ENCODE measurements around the gene MLLT6. TPM values are rescaled to one million over a fixed set of nuclear protein-coding genes. Genes with fewer than 3 reads are reported as not detected.

Gene MLLT6
- 23.4 and 47.7 TPM in 2 replicates for total RNA-seq

DNA sequence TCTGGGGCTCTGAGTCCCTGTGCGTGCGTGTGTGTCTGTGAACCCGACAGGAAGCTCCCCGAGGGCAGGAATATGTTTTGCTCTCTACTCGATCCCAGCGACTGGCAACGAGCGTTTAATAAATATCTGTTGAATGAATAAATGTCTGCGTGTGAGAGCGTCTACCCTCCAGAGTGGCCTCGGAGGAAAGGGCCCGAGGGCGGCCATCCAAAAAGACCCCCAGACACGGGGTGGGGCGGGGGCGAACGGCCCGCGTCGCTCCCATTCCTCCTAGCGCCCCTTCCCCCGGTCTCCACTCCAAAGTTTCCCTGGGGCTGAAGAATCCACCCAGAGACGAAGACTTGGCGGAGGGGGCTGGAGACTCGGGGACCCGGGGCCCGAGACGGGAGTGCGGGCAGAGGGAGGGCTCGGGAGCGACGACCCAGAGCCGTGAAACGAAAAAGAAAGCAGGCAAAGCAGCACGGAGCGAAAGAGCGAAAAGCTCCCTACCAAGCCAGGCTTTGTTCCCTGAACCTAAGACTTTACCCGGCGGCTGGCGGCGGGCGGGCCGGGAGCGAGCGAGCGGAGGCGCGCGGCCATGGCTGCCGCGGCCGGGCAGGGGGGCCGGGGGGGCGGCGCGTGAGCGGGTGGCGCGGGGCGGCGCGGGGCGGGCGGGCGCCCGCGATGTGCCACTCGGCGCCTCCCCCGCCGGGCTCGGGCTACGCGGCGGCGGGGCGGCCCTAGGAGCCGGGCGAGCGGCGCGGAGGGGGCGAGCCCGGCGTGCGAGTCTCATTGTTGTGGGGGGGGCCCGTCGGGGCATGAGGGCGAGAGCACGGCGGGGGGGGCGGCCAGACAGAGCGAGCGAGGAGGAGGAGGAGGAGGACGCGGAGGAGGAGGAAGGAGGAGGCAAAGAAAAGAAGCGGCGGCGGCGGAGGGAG lies at the start of gene MLLT6:
TSS of gene MLLT6 (plus strand) at position 668 of the 917 bp plus-strand sequence. CDS start 360 bp downstream, outside the sequence.
- peak; percentile 61 for DNase-seq (ENCODE audit: low read depth)

DNA sequence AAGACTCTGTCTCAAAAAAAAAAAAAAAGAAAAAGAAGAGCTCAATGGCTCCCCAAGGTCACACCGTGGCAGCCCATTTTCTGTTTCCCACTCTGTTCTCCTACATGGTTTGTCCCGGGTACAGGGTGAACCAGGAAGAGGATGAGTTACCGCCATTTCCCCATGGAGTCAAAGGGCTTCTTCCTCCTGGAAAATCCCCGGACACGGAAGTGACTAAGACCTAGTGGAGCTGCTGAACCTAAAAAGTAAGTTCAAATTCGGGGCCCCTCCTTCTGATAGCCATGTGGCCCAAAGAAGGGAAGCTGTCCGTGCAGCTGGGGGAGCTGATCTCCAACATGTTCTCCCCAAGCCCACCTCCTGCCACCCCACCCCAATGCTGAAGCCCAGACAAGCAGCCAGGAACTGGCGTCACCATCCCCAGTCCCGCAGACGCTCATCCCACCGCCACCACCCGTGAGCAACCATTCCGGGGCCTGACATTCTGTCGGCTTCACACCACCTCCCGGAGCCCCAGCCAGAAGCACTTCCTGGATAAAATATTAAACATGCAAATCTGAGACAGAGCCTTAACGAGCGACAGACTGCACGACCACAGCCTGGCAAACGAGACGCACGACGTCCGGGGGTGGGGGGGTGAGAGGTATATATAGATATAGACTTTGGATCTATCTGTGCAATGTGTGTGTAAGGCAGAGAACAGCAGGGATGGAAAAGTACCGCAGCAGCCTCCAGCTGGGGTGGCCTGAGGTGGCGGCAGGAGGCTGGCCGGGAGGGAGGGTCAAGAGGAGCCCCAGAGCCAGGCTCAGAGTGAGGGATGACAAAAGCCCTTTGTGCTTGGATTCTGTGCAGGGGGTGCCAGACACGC lies 47.9 kb upstream of the MLLT6 start:
- no peak for DNase-seq (ENCODE audit: low read depth)

DNA sequence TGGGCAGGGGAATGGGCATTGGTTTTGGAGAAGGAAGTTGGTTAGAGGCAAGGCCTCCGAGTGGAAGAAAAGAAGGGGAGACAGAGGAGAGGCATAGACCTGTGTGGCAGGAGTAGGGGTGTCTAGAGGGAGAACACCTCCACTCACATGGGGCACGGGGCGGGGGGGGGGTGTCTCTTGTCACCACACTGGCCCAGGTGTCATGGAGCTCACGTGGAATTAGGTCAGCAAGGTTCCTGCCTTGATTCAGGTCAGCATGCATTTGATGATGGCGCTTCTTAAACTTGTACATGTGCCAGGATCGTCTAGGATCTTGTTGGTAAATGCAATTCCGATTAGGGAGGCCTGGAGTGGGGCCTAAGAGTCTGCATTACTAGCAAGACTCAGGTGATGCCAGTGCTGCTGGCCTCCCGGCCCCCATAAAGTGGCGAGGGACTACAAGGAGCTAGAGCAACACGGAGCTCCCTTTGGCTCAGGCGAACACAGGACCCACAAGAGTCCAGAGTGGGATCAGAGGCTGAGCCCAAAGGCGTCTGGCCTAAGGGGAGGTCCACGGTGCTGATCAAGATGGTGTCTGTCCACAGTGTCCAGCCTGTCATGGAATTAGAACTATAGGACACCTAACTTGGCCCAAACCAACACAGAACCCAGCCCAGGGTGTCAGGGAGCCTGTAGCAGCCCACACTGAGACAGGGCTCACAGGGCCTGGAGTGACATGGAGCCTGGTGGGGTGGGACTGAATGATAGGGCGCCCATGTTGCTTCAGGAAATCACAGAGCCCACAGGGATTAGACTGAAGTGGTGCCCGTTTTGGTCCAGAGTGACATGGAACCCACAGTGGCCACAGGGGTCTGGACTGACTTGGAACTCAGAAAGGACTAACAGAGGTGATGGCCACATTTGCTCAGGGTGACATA lies 47.0 kb upstream of the MLLT6 start:
- DNase-seq (ENCODE audit: low read depth), result no peak

DNA sequence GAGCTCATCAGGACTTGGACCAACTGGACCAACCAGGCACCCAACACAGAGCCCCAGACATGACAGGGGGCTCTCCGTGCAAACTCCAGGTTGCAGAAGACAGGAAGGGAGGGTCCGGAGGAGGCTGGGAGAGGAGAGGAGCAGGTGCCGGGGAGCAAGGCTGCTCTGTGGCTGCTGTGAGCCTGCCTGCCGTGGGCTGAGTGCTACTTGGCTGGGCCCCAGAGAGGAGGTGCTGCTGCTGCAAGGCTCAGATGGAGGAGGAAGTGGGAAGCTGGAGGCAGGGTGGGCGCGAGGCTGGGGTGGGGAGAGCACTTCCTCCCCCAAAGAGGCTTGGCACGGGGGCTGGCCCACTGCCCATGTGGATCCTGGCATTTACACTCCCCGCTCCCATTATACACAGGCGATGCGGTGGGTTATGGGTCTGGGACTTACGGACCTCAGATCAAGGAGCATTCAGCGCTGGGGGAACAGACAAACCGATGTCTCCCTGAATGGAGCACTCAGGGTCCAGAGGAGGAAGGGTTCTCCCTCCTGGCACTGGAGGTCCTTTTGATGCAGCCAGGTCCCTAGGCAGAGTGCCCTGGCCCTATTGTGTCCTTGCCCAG lies 46.2 kb upstream of the MLLT6 start:
- DNase-seq (ENCODE audit: low read depth), result no peak

DNA sequence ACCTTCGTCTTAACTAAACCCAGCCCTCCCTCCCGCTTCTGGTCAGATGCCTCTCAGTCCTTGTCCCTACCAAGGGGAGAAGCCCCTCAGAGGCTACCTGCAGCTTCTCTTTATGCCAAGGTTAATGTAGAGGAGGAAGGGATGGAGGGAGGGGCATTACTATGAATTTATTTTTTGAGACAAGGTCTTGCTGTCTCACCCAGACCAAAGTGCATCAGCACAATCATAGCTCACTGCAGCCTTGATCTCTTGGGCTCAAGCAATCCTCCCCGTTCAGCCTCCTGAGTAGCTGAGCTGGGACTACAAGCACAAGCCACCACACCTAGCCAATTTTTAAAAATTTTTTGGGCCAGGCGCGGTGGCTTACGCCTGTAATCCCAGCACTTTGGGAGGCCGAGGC lies 45.7 kb upstream of the MLLT6 start:
- DNase-seq (ENCODE audit: low read depth), result no peak

DNA sequence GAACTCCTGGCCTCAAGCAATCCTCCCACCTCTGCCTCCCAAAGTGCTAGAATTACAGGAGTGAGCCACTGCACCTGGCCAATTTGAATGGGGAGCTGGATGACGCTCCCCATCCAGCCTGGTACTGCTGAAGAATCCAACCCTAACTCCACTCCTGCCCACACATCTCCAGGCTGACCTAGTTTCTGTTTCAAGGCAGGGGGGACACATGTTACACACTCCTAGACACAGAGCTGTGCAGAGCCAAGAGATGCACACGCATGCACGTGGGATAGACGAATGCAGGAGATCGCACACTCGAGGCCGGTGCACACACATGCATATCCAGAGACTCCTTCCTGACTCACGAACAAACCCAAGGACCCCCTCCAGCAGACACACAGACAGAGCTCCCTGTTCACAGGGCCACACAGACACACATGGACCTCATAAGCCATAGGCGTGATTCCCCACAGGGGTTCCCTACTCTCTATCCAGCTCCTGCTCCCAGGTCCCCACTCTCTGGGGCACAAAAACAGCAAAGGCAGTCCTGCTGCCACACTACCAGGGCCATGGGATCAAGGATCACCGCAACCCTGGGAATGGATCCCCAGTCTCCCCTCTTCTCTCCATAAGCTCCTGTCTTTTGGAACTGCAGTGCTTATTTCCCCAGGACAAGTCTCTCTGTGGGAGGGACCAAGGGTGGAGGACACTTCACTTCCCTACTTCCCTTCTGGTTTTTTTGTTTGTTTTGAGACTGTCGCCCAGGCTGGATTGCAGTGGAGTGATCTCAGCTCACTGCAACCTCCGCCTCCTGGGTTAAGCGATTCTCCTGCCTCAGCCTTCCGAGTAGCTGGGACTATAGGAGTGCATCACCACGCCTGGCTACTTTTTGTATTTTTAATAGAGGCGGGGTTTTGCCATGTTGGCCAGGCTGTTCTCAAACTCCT lies 44.7 kb upstream of the MLLT6 start:
- DNase-seq (ENCODE audit: low read depth), result no peak

DNA sequence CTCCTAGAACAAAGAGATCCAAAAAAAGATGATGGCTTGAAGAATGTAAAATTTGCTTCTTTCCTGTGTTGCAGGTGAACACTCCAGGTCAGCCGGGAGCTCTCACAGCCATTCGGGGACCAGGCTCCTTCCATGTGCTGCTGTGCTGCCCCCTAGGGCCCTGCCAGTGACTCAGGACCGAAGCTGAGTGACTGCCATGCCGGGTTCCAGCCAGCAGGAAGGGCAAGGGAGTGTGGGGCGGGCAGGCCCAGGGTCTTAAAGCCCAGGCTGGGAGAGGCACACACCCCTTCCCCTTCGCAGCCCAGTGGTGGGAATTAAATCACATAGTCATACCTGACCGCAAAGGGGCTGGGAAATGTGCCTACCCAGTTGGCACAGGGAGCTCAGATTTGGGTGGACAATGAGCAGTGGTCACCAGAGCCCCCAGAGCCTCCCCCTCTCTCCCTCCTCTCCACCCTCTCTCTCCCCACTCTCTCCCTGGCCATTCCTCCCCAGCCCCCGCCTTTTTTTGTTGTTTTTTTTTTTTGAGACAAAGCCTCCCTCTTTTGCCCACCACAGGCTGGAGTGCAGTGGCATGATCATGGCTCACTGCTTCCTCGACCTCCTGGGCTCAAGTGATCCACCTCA lies 41.8 kb upstream of the MLLT6 start:
- peak; percentile 54 for DNase-seq (ENCODE audit: low read depth)

DNA sequence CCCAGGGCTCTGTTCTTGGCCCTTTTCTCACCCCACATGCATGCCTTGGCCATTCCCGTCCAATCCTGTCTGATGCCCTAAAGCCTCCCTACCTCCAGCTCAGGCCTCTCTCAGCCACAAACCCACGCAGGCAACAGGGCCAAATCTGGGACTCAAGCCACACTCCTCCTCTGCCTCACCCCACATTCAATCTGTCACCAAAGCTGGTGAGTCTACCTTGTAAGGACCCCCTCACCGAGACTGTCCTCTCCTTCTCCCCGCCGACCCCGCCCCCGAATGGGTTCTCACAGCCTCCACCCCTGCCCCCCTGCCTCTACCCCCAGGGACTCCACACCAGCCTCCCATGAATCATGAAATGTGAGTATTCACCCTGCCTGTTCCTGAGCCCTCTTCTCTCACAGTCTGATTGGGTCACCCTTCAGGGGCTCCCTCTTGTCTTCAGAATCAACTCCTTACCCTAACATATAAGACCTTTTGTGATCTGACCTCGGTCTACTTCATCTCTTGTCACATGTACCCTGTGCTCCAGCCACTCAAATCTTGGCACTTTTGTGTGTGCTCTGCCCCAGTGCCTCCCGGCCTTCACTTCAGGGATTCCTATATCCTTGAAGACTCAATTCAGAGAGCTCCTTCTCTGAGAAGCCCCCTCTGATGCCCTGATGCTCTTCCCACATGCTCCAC lies 41.0 kb upstream of the MLLT6 start:
- DNase-seq (ENCODE audit: low read depth), result no peak

DNA sequence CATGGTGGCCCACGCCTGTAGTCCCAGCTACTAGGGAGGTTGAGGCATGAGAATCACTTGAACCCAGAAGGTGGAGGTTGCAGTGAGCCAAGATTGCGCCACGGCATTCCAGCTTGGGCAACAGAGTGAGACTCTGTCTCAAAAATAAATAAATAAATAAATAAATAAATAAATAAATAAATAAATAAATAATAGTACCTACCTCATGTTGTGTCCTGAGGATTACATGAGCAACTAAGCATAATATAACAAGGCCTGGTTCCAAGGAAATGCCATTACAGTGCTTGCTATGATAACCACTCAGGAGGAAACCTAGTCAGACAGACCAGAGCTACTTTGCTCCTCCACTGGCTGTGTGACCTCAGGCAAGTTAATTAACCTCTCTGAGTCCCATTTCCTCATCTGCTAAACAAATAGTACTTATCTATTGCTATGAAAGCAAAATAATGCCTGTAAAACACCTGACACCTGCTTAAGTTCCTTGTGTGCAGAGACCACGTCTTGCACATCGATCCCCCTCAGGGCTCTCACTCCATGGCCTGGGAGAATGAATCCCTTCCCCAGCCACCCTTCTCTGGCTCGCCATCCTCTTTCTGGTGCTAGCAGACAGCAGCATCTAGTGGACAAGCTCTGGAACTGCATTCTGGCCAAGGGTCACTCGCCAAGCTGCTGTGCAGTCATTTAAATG lies 37.8 kb upstream of the MLLT6 start:
- DNase-seq (ENCODE audit: low read depth), result peak; percentile 60

DNA sequence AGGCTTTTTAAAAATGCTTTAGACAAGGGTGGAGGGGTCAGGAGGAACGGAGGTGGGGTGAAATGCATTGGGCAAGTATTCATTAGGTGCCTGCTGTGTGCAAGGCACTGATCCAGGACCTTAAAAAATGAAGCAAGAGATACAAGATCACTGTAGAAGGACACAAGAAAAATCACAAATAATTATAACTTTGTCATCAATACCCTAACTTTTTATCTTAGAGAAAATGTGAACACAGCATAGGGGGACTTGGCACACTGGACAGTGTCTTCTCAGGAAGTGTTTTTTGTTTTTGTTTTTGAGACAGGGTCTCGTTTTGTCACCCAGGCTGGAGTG lies 37.3 kb upstream of the MLLT6 start:
- no peak for DNase-seq (ENCODE audit: low read depth)

DNA sequence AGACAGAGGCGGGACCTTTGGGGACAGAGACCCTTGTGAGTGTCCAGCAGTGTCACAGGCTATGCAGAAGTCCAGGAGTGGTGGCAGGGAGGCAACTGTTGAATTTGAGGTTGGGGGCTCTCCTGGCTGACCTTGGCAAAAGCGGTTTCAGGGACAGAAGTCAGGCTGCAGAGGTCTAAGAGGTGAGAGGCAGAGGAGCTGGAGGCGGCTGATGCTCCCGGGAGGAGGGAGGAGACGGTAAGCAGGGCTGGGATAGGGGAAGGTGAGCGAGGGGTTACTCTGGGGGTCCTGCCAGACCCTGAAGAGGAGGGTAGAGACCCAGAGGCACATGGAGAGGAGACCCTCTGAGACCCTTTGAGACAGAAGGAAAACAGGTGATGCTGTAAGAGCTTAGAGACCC lies 35.6 kb upstream of the MLLT6 start:
- DNase-seq (ENCODE audit: low read depth), result no peak

DNA sequence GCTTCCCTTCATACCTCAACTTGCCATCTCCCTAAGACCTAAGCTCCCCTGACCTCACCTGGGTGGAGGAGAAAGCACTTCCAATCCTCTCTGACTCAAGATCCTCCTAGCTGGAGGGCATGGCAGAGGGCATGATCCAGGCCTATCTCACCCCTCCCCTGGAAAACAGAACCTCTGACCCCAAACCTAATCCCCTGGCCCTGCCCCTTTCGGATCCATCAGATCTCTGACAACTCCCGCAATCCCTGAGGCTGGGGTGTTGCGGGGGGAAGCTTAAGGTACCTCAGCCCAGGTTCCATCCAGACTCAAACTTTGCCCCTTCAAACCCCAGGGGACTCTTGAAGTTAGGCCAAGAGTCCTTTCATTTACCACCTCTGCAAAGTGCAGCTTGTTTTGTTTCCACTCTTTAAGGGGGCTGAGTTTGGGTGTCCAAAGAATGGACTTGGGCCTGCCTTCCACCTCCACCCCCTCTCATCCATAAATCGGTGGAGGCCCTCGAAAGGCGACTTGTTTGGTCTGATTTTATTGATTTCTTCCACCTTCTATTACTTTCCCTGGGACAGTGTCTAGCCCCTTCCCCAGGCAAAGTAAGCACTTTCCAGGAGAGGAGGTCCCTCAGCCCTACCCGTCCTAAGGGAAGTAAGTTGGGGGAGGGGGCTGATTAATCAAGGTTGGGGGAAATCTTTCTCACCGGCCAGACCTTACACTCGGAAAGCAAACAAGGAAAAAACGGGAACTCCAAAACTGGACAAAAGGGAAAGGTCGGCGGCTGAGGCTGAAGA lies 32.9 kb upstream of the MLLT6 start:
- no peak for DNase-seq (ENCODE audit: low read depth)

DNA sequence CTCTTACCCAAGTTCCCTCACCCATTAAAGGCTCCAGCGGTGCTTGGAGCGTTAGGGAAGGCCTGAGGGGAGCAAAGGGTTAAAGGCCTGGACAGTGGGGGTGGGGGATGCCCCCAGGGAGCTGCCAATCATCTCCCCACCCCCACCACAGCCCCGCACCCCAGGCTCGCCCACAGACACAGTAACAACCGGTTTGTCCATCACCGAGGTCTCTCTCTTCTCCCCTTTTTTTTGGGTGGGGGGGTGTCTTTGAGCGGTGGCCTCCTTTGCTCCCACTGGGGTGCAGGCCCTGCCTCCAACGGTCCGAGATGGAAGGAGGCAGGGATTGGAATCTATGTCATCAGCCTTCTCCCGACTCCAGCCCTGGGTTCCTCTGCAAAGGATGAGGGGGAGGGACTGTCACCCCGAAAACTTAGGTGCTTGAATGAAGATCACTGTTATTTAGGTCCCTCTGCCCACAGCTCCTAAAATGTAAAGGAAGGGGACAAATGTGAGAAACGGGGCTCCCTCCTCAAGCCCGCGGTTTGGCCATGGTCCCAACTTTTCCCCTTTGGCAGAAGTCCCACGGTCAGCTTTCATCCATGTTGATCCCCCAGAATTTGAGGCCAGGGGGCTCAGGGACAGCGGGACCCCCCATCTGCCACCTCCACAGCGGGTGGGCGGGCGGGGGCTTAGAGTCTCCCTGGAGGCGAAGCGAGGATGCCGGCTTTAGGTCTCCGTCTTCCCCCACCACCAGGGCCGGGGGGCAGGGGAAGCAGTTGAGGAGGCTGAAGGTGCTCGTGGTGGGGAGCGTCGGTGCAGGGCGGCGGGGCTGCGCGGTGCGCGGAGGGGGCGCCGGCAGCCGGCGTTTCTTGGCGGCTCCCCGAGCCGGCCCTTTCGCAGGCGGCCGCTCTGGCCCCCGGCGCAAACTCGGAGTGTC lies 32.0 kb upstream of the MLLT6 start:
- no peak for DNase-seq (ENCODE audit: low read depth)

DNA sequence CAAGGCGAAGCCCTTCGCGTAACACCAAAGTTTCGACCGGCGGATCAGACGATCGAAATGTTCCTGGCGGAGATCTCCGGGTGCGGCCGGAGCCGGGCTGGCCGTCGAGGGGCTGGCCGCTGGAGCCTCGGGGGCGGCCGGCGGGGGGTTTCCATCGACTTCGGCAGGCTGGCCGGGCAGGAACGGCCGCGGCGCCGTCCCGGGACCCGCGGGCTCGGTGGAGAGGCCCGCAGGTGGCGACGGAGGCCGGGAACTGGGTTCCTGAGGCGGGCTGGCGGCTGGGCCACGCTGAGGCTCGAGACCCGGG lies 31.4 kb upstream of the MLLT6 start:
- DNase-seq (ENCODE audit: low read depth), result no peak

DNA sequence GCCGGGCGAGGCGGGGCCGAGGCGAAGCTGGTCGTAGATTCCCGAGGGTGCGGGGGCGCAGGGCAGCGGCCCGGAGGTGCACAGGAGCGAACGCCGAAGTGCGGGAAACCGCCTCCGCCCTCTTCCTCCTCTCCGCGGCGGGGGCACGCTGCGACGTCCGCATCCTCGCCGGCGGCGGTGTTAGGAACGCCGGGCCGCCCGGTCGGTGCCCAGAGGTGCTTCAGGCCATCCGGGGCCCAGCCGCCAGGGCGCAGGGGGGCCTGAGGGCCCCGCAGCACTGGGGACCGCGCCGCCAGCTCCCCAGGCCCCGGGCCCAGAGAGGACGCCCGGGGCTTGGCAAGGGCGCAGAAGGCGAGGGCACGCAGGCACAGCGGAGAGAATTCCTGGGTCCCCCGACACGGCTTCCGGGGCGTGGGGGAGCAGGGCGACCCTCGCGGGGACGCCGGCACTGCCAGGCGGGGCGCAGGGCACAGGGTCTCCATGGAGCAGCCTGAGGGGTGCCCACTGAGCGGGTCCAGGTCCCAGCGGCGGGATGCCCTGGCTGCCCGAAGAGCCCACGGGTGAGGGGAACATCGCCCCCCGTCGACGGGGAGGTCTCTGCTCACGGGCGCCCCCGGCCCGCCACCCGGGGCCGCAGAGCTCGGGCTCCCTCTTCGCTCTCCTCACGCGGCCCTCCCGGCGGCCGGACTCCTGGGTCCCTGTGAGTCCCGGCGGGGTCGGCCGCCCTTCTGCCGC lies 30.9 kb upstream of the MLLT6 start:
- DNase-seq (ENCODE audit: low read depth), result no peak

Data from renal cortical epithelial cell (primary cell).